H1 (cell line): ENCODE measurements around the gene SNHG17. TPM values are rescaled to one million over a fixed set of nuclear protein-coding genes. Genes with fewer than 3 reads are reported as not detected.

Experiments
- CTCF ChIA-PET: fragments of 300-600 bp; sonication (Branson Sonifier 250); formaldehyde crosslinking; loops from one replicate; lab custom pipeline; 2021; ENCODE audit not compliant: partially characterized antibody; lab: Charles Lee
- POLR2A ChIA-PET: fragments of 300-600 bp; sonication (Branson Sonifier 250); formaldehyde crosslinking; loops from one replicate; lab custom pipeline; 2021; ENCODE audit warnings: inconsistent platforms; ENCODE audit not compliant: partially characterized antibody; lab: Charles Lee
- DNase-seq, 2 experiments: peaks; one replicate each; pipeline versions ENCODE4 v3.0.0 to v3.0.0-alpha.2; 2010 to 2022; ENCODE audit warnings: low spot score in 2 of 2, low read depth in 1 of 2, mixed read lengths in 1 of 2
- FAIRE-seq: peaks from 2 replicates; lab custom pipeline; 2011; peaks lifted over from hg19 to GRCh38; lab: Jason Lieb, UNC
- H2AFZ ChIP-seq: 2 replicates; pipeline ENCODE4 v1.8.1; 2012; ENCODE audit warnings: low read length, inconsistent platforms
- H2AK5ac ChIP-seq: 2 replicates; pipeline ENCODE4 v1.6.1; 2013; ENCODE audit warnings: low read depth, low read length
- H2BK120ac ChIP-seq: replicated peaks from 2 replicates; pipeline ENCODE3; 2013; ENCODE audit warnings: low read depth, low read length, inconsistent platforms
- H2BK12ac ChIP-seq: 2 replicates; pipeline ENCODE4 v1.6.1; 2013; ENCODE audit warnings: low read depth, low read length
- H2BK15ac ChIP-seq: 2 replicates; pipeline ENCODE4 v1.6.1; 2013; ENCODE audit warnings: low read length
- H2BK20ac ChIP-seq: 2 replicates; pipeline ENCODE4 v1.6.1; 2013; ENCODE audit warnings: low read length
- H2BK5ac ChIP-seq: 2 replicates; pipeline ENCODE4 v1.6.1; 2013; ENCODE audit warnings: low read depth, low read length
- H3K14ac ChIP-seq: 2 replicates; pipeline ENCODE4 v1.6.1; 2013; ENCODE audit warnings: inconsistent platforms; ENCODE audit not compliant: insufficient read length
- H3K18ac ChIP-seq: 2 replicates; pipeline ENCODE4 v1.6.1; 2013; ENCODE audit warnings: low read length; ENCODE audit errors: extremely low read depth
- H3K23ac ChIP-seq: 2 replicates; pipeline ENCODE4 v1.6.1; 2013; ENCODE audit warnings: inconsistent platforms; ENCODE audit not compliant: insufficient read length
- H3K23me2 ChIP-seq: 2 replicates; pipeline ENCODE4 v1.6.1; 2013; ENCODE audit warnings: low read depth, low read length
- H3K27ac ChIP-seq: 2 replicates; pipeline ENCODE4 v1.6.1; 2011; ENCODE audit warnings: low read depth, low read length, inconsistent platforms
- H3K27me3 ChIP-seq, 4 experiments: replicated peaks in 1 of 4; 1 replicate in 1 of 4; 2 replicates in 3 of 4; pipeline versions ENCODE4 v1.6.1 to v1.8.1; 2011 to 2013; ENCODE audit warnings: low read length in 3 of 4, mild to moderate bottlenecking in 3 of 4, inconsistent platforms in 2 of 4, mixed read lengths in 2 of 4, moderate library complexity in 1 of 4; ENCODE audit not compliant: control insufficient read depth in 3 of 4, insufficient read depth in 3 of 4; ENCODE audit errors: extremely low read depth in 1 of 4
- H3K36me3 ChIP-seq, 4 experiments: 2 replicates each; pipeline versions ENCODE4 v1.6.1 to v1.8.1; 2011 to 2013; ENCODE audit warnings: mild to moderate bottlenecking in 4 of 4, low read length in 3 of 4, moderate library complexity in 2 of 4, control low read depth in 1 of 4, inconsistent platforms in 1 of 4; ENCODE audit not compliant: insufficient read depth in 4 of 4, control insufficient read depth in 2 of 4
- H3K4ac ChIP-seq: replicated peaks from 2 replicates; pipeline ENCODE3; 2013; ENCODE audit warnings: low read length, low read depth, mixed read lengths, inconsistent platforms; ENCODE audit not compliant: insufficient read length
- H3K4me1 ChIP-seq, 4 experiments: replicated peaks in 1 of 4; 1 replicate in 1 of 4; 2 replicates in 3 of 4; pipeline versions ENCODE4 v1.6.1 to v1.8.1; 2011 to 2013; ENCODE audit warnings: low read length in 3 of 4, inconsistent platforms in 2 of 4, mixed read lengths in 1 of 4; ENCODE audit not compliant: insufficient read depth in 4 of 4, control insufficient read depth in 3 of 4
- H3K4me2 ChIP-seq, 2 experiments: 2 replicates each; pipeline versions ENCODE4 v1.6.1 to v1.8.1; 2011 to 2013; ENCODE audit warnings: low read depth in 2 of 2, low read length in 2 of 2, control low read depth in 1 of 2, inconsistent platforms in 1 of 2, mild to moderate bottlenecking in 1 of 2; ENCODE audit not compliant: insufficient read depth in 1 of 2
- H3K4me3 ChIP-seq, 4 experiments: fragments of 200-600, 300-600 bp in 1 of 4; sonication (generic), shearing (Covaris generic), sonication (Bioruptor Twin) in 1 of 4; 2 replicates each; pipeline versions ENCODE4 v1.5.1 to v1.8.1; 2011 to 2016; ENCODE audit warnings: low read length in 4 of 4, low read depth in 3 of 4, control low read depth in 2 of 4, inconsistent platforms in 2 of 4, mild to moderate bottlenecking in 2 of 4, mixed read lengths in 1 of 4, moderate library complexity in 1 of 4; ENCODE audit not compliant: insufficient read depth in 2 of 4; ENCODE audit errors: extremely low read depth in 1 of 4
- H3K56ac ChIP-seq: replicated peaks from 2 replicates; pipeline ENCODE3; 2013; ENCODE audit warnings: low read depth, mild to moderate bottlenecking, mixed read lengths, low read length, inconsistent platforms; ENCODE audit not compliant: insufficient read length
- H3K79me1 ChIP-seq: 2 replicates; pipeline ENCODE4 v1.6.1; 2013; ENCODE audit warnings: low read depth, low read length, control low read depth
- H3K79me2 ChIP-seq, 2 experiments: 2 replicates each; pipeline versions ENCODE4 v1.6.1 to v1.8.1; 2012 to 2013; ENCODE audit warnings: low read length in 2 of 2, mild to moderate bottlenecking in 2 of 2, inconsistent platforms in 1 of 2; ENCODE audit not compliant: insufficient read depth in 2 of 2, control insufficient read depth in 1 of 2
- H3K9ac ChIP-seq, 4 experiments: replicated peaks in 1 of 4; 1 replicate in 1 of 4; 2 replicates in 3 of 4; pipeline versions ENCODE4 v1.6.1 to v1.8.1; 2011 to 2013; ENCODE audit warnings: low read depth in 3 of 4, low read length in 3 of 4, control low read depth in 2 of 4, mild to moderate bottlenecking in 2 of 4, moderate library complexity in 2 of 4, inconsistent platforms in 1 of 4; ENCODE audit errors: extremely low read depth in 1 of 4
- H3K9me3 ChIP-seq, 2 experiments: 2 replicates each; pipeline versions ENCODE4 v1.6.1 to v1.8.1; 2012 to 2013; ENCODE audit warnings: mild to moderate bottlenecking in 2 of 2, moderate library complexity in 2 of 2, control low read depth in 1 of 2, inconsistent platforms in 1 of 2, low read depth in 1 of 2, low read length in 1 of 2, mixed read lengths in 1 of 2; ENCODE audit not compliant: insufficient read depth in 2 of 2
- H4K20me1 ChIP-seq, 2 experiments: replicated peaks in 1 of 2; 2 replicates each; pipeline versions ENCODE3 to v1.8.1; 2011 to 2013; ENCODE audit warnings: inconsistent platforms in 2 of 2, low read length in 2 of 2, mild to moderate bottlenecking in 1 of 2; ENCODE audit not compliant: insufficient read depth in 2 of 2, control insufficient read depth in 1 of 2
- H4K5ac ChIP-seq: 2 replicates; pipeline ENCODE4 v1.6.1; 2013; ENCODE audit warnings: low read length, low read depth, mixed read lengths, inconsistent platforms; ENCODE audit not compliant: insufficient read length
- H4K8ac ChIP-seq: 2 replicates; pipeline ENCODE4 v1.8.0; 2013; ENCODE audit warnings: mild to moderate bottlenecking, moderate library complexity, low read length, inconsistent platforms; ENCODE audit not compliant: insufficient read depth; ENCODE audit errors: extremely low read depth
- H4K91ac ChIP-seq: replicated peaks from 2 replicates; pipeline ENCODE3; 2013; ENCODE audit warnings: low read length, mixed read lengths, inconsistent platforms; ENCODE audit not compliant: insufficient read length
- CBX5 ChIP-seq: fragments of 300-800, 300-1000 bp; sonication (generic); IDR thresholded peaks from 2 replicates; pipeline ENCODE4 v1.7.1; 2016; ENCODE audit warnings: antibody characterized with exemption, low read length, low read depth
- CBX8 ChIP-seq: fragments of 300-800, 300-1000 bp; sonication (generic); IDR thresholded peaks from 2 replicates; pipeline ENCODE4 v1.7.1; 2016; ENCODE audit warnings: low read depth, low read length, borderline replicate concordance
- CEBPB ChIP-seq: IDR thresholded peaks from 2 replicates; pipeline ENCODE4 v1.6.1; 2012; ENCODE audit warnings: low read depth, low read length
- CHD2 ChIP-seq: IDR thresholded peaks from 2 replicates; pipeline ENCODE4 v1.6.1; 2012; ENCODE audit warnings: low read length, improper control_type of control experiment
- CTBP2 ChIP-seq: IDR thresholded peaks from 2 replicates; pipeline ENCODE4 v1.7.0; 2011; ENCODE audit warnings: borderline replicate concordance, mild to moderate bottlenecking, moderate library complexity, mixed read lengths, low read length; ENCODE audit not compliant: insufficient read depth, insufficient read length
- GABPA ChIP-seq: IDR thresholded peaks from 2 replicates; pipeline ENCODE4 v1.6.1; 2011; ENCODE audit warnings: mild to moderate bottlenecking, low read length, moderate library complexity, borderline replicate concordance; ENCODE audit not compliant: insufficient read depth
- USF2 ChIP-seq: IDR thresholded peaks from 2 replicates; pipeline ENCODE4 v1.6.1; 2011; ENCODE audit warnings: low read length, improper control_type of control experiment
- ZNF274 ChIP-seq: IDR thresholded peaks from 2 replicates; pipeline ENCODE4 v1.7.0; 2012; ENCODE audit warnings: low read length, borderline replicate concordance; ENCODE audit errors: extremely low read depth
- WGBS, 2 experiments: shearing (Covaris generic) in 1 of 2; methylation state at CpG; one replicate each; pipeline versions ENCODE4 v1.1.6 to v1.1.7; 2013 to 2015; ENCODE audit warnings: low lambda C conversion rate in 2 of 2, mixed read lengths in 2 of 2, inconsistent platforms in 1 of 2, low coverage in 1 of 2, missing lambda C conversion rate in 1 of 2; ENCODE audit not compliant: insufficient replicate concordance in 2 of 2, insufficient coverage in 1 of 2, insufficient read length in 1 of 2; ENCODE audit errors: extremely low coverage in 1 of 2, missing lambda C conversion rate in 1 of 2; 5-methylcytosine and 5-hydroxymethylcytosine counted together
- polyA plus RNA-seq, 7 experiments: library from polyadenylated mRNA; depleted of rRNA in 3 of 7; stranded (reverse) in 5 of 7; unstranded in 2 of 7; fragments of >200 nt in 5 of 7; fragments of 200-250 nt in 2 of 7; gene quantifications; 1 replicate in 5 of 7; 2 replicates in 1 of 7; 4 replicates in 1 of 7; pipeline versions ENCODE4 v1.2.1 to v1.2.3, GENCODE V29; 2011 to 2013; ENCODE audit warnings: missing spikeins in 2 of 7, mixed read lengths in 2 of 7
- total RNA-seq: library from RNA; stranded (reverse); fragmentation: NEBNext Ultra II Directional; extraction: Animal tissue kit (Norgen Biotek cat#: 25700); gene quantifications from 2 replicates; pipeline ENCODE4 v1.2.1, GENCODE V29; 2021

Gene SNHG17
- total and polyA plus RNA-seq, 2 of the 8 experiments (the other 6 are each of a cell fraction or from before 2014, with no cell fraction given) = 59.4 to 59.8 TPM

GRCh38 chr20:38393259-38393658 lies 41.9 kb downstream of the SNHG17 start:
- H3K4ac ChIP-seq = no peak overlapping the region
- no peak overlapping the region for H3K23ac ChIP-seq
- H3K9me3 ChIP-seq = no peaks in the 10 kb centered on the region
- H3K27me3 ChIP-seq = no peaks in the 10 kb centered on the region
- H2BK5ac ChIP-seq = no peak overlapping the region
- no peak overlapping the region for H3K27ac ChIP-seq
- TF ChIP-seq CBX8 (no peak), USF2 (no peak), CBX5 (no peak), GABPA (no peak), CHD2 (no peak), ZNF274 (no peak), CTBP2 (no peak), CEBPB (no peak)
- no peak overlapping the region for H3K4me2 ChIP-seq
- no peak overlapping the region for H4K91ac ChIP-seq
- no peak overlapping the region for H3K56ac ChIP-seq
- H4K20me1 ChIP-seq = no peaks in the 10 kb centered on the region
- FAIRE-seq = no peak
- no peaks in the 10 kb centered on the region for H3K79me2 ChIP-seq
- no peaks in the 10 kb centered on the region for H3K36me3 ChIP-seq
- no peaks in the 10 kb centered on the region for H3K4me1 ChIP-seq
- DNase-seq = no peak
- H3K79me1 ChIP-seq = no peaks in the 10 kb centered on the region
- H3K18ac ChIP-seq = no peak overlapping the region
- no peak overlapping the region for H2BK20ac ChIP-seq
- ChIA-PET CTCF (interaction anchor here (1.8 to 16.7 kb wide), 5 partner anchors 13 to 90 kb away, joined by 6 to 231 read pairs (median 9); partner anchors contain the start of gene BPI), POLR2A (no interaction called here)
- no peak overlapping the region for H3K14ac ChIP-seq
- no peak overlapping the region for H3K4me3 ChIP-seq
- H4K8ac ChIP-seq = no peak overlapping the region
- no peak overlapping the region for H2AFZ ChIP-seq
- no peak overlapping the region for H4K5ac ChIP-seq
- H2BK120ac ChIP-seq = no peak overlapping the region
- no peak overlapping the region for H2AK5ac ChIP-seq
- no peak overlapping the region for H3K9ac ChIP-seq
- no peak overlapping the region for H2BK12ac ChIP-seq
- no peaks in the 10 kb centered on the region for H3K23me2 ChIP-seq
- 85% methylated on average over 5 of the region's 5 CpGs; no CpG with 5 or more reads in 1 of the 2 experiments for WGBS, 2 experiments
- no peak overlapping the region for H2BK15ac ChIP-seq
